ENCODE results near the gene SPA17.

DNA sequence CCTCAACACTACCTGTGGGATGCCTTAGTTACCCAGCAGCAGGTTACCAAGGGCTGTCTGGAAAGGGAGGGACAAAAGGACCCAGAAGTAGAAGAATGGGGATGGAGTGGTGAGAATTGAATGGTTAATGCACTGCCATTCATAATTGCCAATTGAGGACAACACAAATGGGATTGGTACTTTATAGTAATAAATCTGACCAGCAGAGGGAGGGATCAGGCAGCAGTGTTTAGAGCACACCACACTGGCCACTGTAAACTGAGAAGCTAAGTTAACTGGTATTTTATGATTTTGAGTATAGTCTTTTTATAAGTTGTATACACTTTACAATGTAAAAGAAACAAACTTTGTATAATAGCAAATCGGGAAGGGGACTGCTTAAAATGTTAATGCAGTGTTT lies 40.3 kb upstream of the SPA17 start:
- TF ChIP-seq, protein P1, sequence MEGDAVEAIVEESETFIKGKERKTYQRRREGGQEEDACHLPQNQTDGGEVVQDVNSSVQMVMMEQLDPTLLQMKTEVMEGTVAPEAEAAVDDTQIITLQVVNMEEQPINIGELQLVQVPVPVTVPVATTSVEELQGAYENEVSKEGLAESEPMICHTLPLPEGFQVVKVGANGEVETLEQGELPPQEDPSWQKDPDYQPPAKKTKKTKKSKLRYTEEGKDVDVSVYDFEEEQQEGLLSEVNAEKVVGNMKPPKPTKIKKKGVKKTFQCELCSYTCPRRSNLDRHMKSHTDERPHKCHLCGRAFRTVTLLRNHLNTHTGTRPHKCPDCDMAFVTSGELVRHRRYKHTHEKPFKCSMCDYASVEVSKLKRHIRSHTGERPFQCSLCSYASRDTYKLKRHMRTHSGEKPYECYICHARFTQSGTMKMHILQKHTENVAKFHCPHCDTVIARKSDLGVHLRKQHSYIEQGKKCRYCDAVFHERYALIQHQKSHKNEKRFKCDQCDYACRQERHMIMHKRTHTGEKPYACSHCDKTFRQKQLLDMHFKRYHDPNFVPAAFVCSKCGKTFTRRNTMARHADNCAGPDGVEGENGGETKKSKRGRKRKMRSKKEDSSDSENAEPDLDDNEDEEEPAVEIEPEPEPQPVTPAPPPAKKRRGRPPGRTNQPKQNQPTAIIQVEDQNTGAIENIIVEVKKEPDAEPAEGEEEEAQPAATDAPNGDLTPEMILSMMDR (IDR thresholded peaks at IDR 0.05): no peak
- TF ChIP-seq POLR2A (IDR thresholded peaks at IDR 0.05): no peak

Measured in vagina (tissue), 2 donors.